CD14-positive monocyte (primary cell): ENCODE results near the gene CHMP1A. TPM values are rescaled to one million over a fixed set of nuclear protein-coding genes. Genes with fewer than 3 reads are reported as not detected.

Source experiments
- DNase-seq, 3 donors: peaks; one replicate each; pipeline ENCODE4 v3.0.0-alpha.2; 2011 to 2022
- H2AFZ ChIP-seq: 2 replicates; pipeline ENCODE4 v1.6.0; 2012; ENCODE audit warnings: mild to moderate bottlenecking, low read depth, low read length, inconsistent platforms; ENCODE audit not compliant: insufficient read depth, poor library complexity, severe bottlenecking
- H3K27ac ChIP-seq, 2 donors: 1 replicate in 1 of 2; 2 replicates in 1 of 2; pipeline ENCODE4 v1.5.1; 2012 to 2013; ENCODE audit warnings: low read length in 2 of 2, control low read depth in 1 of 2, inconsistent platforms in 1 of 2, low read depth in 1 of 2, mild to moderate bottlenecking in 1 of 2
- H3K27me3 ChIP-seq, 2 donors: one replicate each; pipeline versions ENCODE4 v1.6.0 to v1.6.1; 2011 to 2013; ENCODE audit warnings: low read length in 2 of 2; ENCODE audit not compliant: control insufficient read depth in 2 of 2, insufficient read depth in 2 of 2
- H3K36me3 ChIP-seq, 2 donors: replicated peaks in 1 of 2; 1 replicate in 1 of 2; 2 replicates in 1 of 2; pipeline versions ENCODE4 v1.5.1 to v1.6.1; 2012 to 2013; ENCODE audit warnings: low read length in 2 of 2, control low read depth in 1 of 2, inconsistent platforms in 1 of 2, mild to moderate bottlenecking in 1 of 2; ENCODE audit not compliant: insufficient read depth in 2 of 2, control insufficient read depth in 1 of 2
- H3K4me1 ChIP-seq, 2 donors: 1 replicate in 1 of 2; 2 replicates in 1 of 2; pipeline versions ENCODE4 v1.5.1 to v1.6.1; 2012 to 2013; ENCODE audit warnings: low read length in 2 of 2, control low read depth in 1 of 2, inconsistent platforms in 1 of 2, mild to moderate bottlenecking in 1 of 2, moderate library complexity in 1 of 2; ENCODE audit not compliant: insufficient read depth in 2 of 2, control insufficient read depth in 1 of 2
- H3K4me2 ChIP-seq: replicated peaks from 2 replicates; pipeline ENCODE3; 2012; ENCODE audit warnings: low read length, moderate library complexity, mild to moderate bottlenecking; ENCODE audit not compliant: poor library complexity, severe bottlenecking; ENCODE audit errors: extremely low read depth
- H3K4me3 ChIP-seq, 3 experiments: fragments of 200-600 bp in 1 of 3; sonication (generic) in 1 of 3; replicated peaks in 1 of 3; 1 replicate in 2 of 3; 2 replicates in 1 of 3; pipeline ENCODE4 v1.5.1; 2011 to 2013; ENCODE audit warnings: low read length in 3 of 3, mild to moderate bottlenecking in 3 of 3, control low read depth in 2 of 3, low read depth in 2 of 3, inconsistent platforms in 1 of 3, moderate library complexity in 1 of 3
- H3K79me2 ChIP-seq: 2 replicates; pipeline ENCODE4 v1.6.0; 2012; ENCODE audit warnings: mild to moderate bottlenecking, control low read depth, inconsistent platforms, low read length, moderate library complexity; ENCODE audit not compliant: insufficient read depth
- H3K9ac ChIP-seq: 2 replicates; pipeline ENCODE4 v1.6.0; 2017; ENCODE audit warnings: low read length, mild to moderate bottlenecking; ENCODE audit not compliant: insufficient read depth, poor library complexity, severe bottlenecking
- H3K9me3 ChIP-seq, 2 donors: replicated peaks in 1 of 2; 1 replicate in 1 of 2; 2 replicates in 1 of 2; pipeline versions ENCODE4 v1.5.1 to v1.6.1; 2012 to 2013; ENCODE audit warnings: low read length in 2 of 2, control low read depth in 1 of 2; ENCODE audit not compliant: control insufficient read depth in 1 of 2, insufficient read depth in 1 of 2
- H4K20me1 ChIP-seq: 2 replicates; pipeline ENCODE4 v1.6.0; 2012; ENCODE audit warnings: mild to moderate bottlenecking, low read length, control low read depth, moderate library complexity; ENCODE audit not compliant: insufficient read depth
- H3K27ac Mint-ChIP-seq, 7 donors: one replicate each; pipeline ENCODE4 v1.8.0; 2020; ENCODE audit warnings: mild to moderate bottlenecking in 7 of 7, mixed read lengths in 7 of 7, moderate library complexity in 6 of 7, inconsistent platforms in 2 of 7
- H3K27me3 Mint-ChIP-seq, 3 donors: one replicate each; pipeline ENCODE4 v1.8.0; 2021 to 2022; ENCODE audit warnings: low read depth in 3 of 3, mild to moderate bottlenecking in 3 of 3, mixed read lengths in 3 of 3, moderate library complexity in 3 of 3, inconsistent platforms in 1 of 3
- H3K36me3 Mint-ChIP-seq, 2 donors: one replicate each; pipeline ENCODE4 v1.8.0; 2020; ENCODE audit warnings: mixed read lengths in 2 of 2, inconsistent platforms in 1 of 2, mild to moderate bottlenecking in 1 of 2
- H3K4me1 Mint-ChIP-seq: one replicate; pipeline ENCODE4 v1.8.0; 2020; ENCODE audit warnings: mild to moderate bottlenecking, mixed read lengths
- H3K4me3 Mint-ChIP-seq, 2 donors: one replicate each; pipeline ENCODE4 v1.8.0; 2020; ENCODE audit warnings: mild to moderate bottlenecking in 2 of 2, mixed read lengths in 2 of 2, moderate library complexity in 1 of 2
- H3K9me3 Mint-ChIP-seq, 7 donors: one replicate each; pipeline ENCODE4 v1.8.0; 2020 to 2022; ENCODE audit warnings: mixed read lengths in 7 of 7, mild to moderate bottlenecking in 6 of 7, moderate library complexity in 6 of 7, inconsistent platforms in 2 of 7
- WGBS: methylation state at CpG from one replicate; pipeline ENCODE4 v1.1.5; 2013; ENCODE audit warnings: missing lambda C conversion rate; ENCODE audit not compliant: insufficient coverage; 5-methylcytosine and 5-hydroxymethylcytosine counted together
- intact Hi-C, 2 donors: fragments of 100-400 bp; cut with micrococcal nuclease; formaldehyde crosslinking; loops; one replicate each; pipeline versions ENCODE4 v1.15.0 to v1.15.1; 2023
- polyA plus RNA-seq, 3 donors: library from polyadenylated mRNA; depleted of rRNA in 1 of 3; unstranded in 2 of 3; stranded (reverse) in 1 of 3; fragments of 300-500 nt in 2 of 3; fragments of >200 nt in 1 of 3; fragmentation: Illumina TruSeq in 2 of 3; gene quantifications; 1 replicate in 2 of 3; 2 replicates in 1 of 3; pipeline ENCODE4 v1.2.3, GENCODE V29; 2012 to 2021
- TF ChIP-seq, protein P1 (sequence below): fragments of 200-600 bp; IDR thresholded peaks from one replicate; pipeline ENCODE4 v1.8.0; 2022; ENCODE audit warnings: antibody characterized with exemption, mild to moderate bottlenecking

The CHMP1A gene
- polyA plus RNA-seq, 3 donors, result 57.3 to 85.7 (median 76.6) TPM

DNA sequence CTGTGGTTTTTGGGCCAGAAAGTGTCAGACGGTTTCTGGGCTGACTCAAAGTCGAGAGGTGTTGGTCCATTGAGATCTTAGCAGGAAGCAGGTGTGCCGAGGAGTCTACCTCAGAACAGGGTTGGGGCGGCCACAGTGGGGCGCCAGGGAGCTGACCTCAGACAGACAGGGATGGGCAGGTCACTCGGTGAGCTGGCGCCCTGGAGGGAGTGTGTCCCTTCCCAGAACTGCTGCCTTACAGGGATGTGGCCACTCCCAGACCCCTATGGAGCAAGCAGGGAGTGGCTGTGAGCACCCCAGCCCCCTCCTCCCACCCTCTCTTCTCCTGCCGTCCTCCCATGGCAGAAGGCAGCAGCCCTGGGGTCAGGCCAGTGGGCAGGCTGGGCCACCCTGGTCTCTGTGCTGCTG is 58.1 kb downstream of the CHMP1A start:
- DNase-seq, result no peak
- WGBS, result 41% methylated on average over 7 of the region's 8 CpGs
- H3K27me3 Mint-ChIP-seq, result peaks cover 2 to 23% (median 3%) of the 10 kb centered on the region in 3 donors

DNA sequence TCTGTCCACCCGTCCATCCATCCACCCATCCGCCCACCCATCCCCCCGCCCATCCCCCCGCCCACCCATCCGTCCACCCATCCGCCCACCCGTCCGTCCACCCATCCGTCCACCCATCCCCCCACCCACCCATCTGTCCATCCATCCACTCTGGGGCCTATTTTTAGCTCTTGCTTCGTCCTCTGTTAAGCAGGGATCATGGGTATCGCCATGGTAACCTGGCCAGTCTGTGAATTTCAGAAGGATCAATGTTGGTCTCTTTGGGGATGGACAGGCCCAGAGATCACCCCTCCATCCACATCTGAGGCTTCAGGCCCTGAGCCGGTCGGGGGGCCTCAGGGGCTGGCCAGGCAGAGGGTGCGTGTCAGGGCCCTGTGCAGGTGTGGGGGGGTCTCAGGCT is 59.3 kb downstream of the CHMP1A start:
- no peak overlapping the region for H3K27ac Mint-ChIP-seq
- intact Hi-C loops, result no loop called here
- H3K36me3 Mint-ChIP-seq, result no peaks in the 10 kb centered on the region
- no peaks in the 10 kb centered on the region for H3K79me2 ChIP-seq
- peaks cover 7% of the 10 kb centered on the region for H3K4me1 Mint-ChIP-seq
- H2AFZ ChIP-seq, result no peak overlapping the region
- no peak for DNase-seq
- H3K9me3 Mint-ChIP-seq, result peaks cover 0 to 5% (median 0%) of the 10 kb centered on the region in 7 donors
- no CpG with 5 or more reads among the region's 14 CpGs for WGBS
- no peak overlapping the region for H3K4me3 Mint-ChIP-seq
- H3K36me3 ChIP-seq, result no peaks in the 10 kb centered on the region
- H3K27me3 Mint-ChIP-seq, result peaks cover 2 to 22% (median 3%) of the 10 kb centered on the region in 3 donors
- H3K9ac ChIP-seq, result no peak overlapping the region
- no peak overlapping the region for H3K27ac ChIP-seq
- H3K9me3 ChIP-seq, result no peaks in the 10 kb centered on the region
- H3K4me3 ChIP-seq, result no peak overlapping the region
- no peaks in the 10 kb centered on the region for H3K27me3 ChIP-seq
- H3K4me2 ChIP-seq, result no peak overlapping the region
- TF ChIP-seq, protein P1, sequence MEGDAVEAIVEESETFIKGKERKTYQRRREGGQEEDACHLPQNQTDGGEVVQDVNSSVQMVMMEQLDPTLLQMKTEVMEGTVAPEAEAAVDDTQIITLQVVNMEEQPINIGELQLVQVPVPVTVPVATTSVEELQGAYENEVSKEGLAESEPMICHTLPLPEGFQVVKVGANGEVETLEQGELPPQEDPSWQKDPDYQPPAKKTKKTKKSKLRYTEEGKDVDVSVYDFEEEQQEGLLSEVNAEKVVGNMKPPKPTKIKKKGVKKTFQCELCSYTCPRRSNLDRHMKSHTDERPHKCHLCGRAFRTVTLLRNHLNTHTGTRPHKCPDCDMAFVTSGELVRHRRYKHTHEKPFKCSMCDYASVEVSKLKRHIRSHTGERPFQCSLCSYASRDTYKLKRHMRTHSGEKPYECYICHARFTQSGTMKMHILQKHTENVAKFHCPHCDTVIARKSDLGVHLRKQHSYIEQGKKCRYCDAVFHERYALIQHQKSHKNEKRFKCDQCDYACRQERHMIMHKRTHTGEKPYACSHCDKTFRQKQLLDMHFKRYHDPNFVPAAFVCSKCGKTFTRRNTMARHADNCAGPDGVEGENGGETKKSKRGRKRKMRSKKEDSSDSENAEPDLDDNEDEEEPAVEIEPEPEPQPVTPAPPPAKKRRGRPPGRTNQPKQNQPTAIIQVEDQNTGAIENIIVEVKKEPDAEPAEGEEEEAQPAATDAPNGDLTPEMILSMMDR, result no peak
- peaks cover 0 to 8% of the 10 kb centered on the region in 2 donors for H3K4me1 ChIP-seq
- H4K20me1 ChIP-seq, result no peaks in the 10 kb centered on the region

More for the DNA sequence above, 58.1 kb downstream of the CHMP1A start:
- Histone ChIP-seq H3K9ac (no peak overlapping the region), H3K9me3 (no peaks in the 10 kb centered on the region), H3K4me1 (peaks cover 0 to 8% of the 10 kb centered on the region in 2 donors), H3K79me2 (no peaks in the 10 kb centered on the region), H3K4me3 (no peak overlapping the region), H3K27me3 (no peaks in the 10 kb centered on the region), H2AFZ (no peak overlapping the region), H3K4me2 (no peak overlapping the region), H3K27ac (no peak overlapping the region), H3K36me3 (no peaks in the 10 kb centered on the region), H4K20me1 (no peaks in the 10 kb centered on the region)
- Mint-ChIP-seq H3K4me1 (peaks cover 7% of the 10 kb centered on the region), H3K27ac (no peak overlapping the region), H3K4me3 (no peak overlapping the region), H3K36me3 (no peaks in the 10 kb centered on the region), H3K9me3 (peaks cover 0 to 5% (median 0%) of the 10 kb centered on the region in 7 donors)
- intact Hi-C loops, result no loop called here
- TF ChIP-seq, protein P1, result no peak
